Esophagus (tissue), 2 donors: ENCODE data around the gene FIP1L1. TPM values are rescaled to one million over a fixed set of nuclear protein-coding genes. Genes with fewer than 3 reads are reported as not detected.
A peak's percentile ranks its signal among the peaks of the same experiment; 100 is the strongest.
"Not testable (repeated sequence)": the region's sequence is repeated elsewhere in the genome, so short reads cannot be mapped to it uniquely, and the experiment has no call there.

Experiments
- H3K27ac ChIP-seq, 2 donors: one replicate each; pipeline ENCODE4 v1.5.1; 2013; ENCODE audit warnings: low read depth in 2 of 2, mild to moderate bottlenecking in 2 of 2, inconsistent platforms in 1 of 2, low read length in 1 of 2, moderate library complexity in 1 of 2
- H3K27me3 ChIP-seq, 2 donors: one replicate each; pipeline ENCODE4 v1.6.1; 2013; ENCODE audit warnings: low read length in 2 of 2, control low read depth in 1 of 2, mild to moderate bottlenecking in 1 of 2; ENCODE audit not compliant: insufficient read depth in 2 of 2, control insufficient read depth in 1 of 2
- H3K36me3 ChIP-seq, 2 donors: one replicate each; pipeline ENCODE4 v1.6.1; 2013; ENCODE audit warnings: low read length in 1 of 2; ENCODE audit not compliant: control insufficient read depth in 2 of 2, insufficient read depth in 2 of 2
- H3K4me1 ChIP-seq, 2 donors: one replicate each; pipeline ENCODE4 v1.6.1; 2013; ENCODE audit warnings: low read length in 1 of 2; ENCODE audit not compliant: control insufficient read depth in 2 of 2, insufficient read depth in 2 of 2
- H3K4me3 ChIP-seq, 2 donors: one replicate each; pipeline ENCODE4 v1.5.1; 2013; ENCODE audit warnings: low read length in 2 of 2, mild to moderate bottlenecking in 2 of 2, low read depth in 1 of 2, moderate library complexity in 1 of 2
- H3K9me3 ChIP-seq, 2 donors: one replicate each; pipeline ENCODE4 v1.6.1; 2013; ENCODE audit warnings: mild to moderate bottlenecking in 2 of 2, low read depth in 1 of 2, low read length in 1 of 2, moderate library complexity in 1 of 2; ENCODE audit not compliant: control insufficient read depth in 2 of 2, insufficient read depth in 1 of 2
- WGBS, 2 donors: extraction: QIAGEN DNeasy Blood & Tissue Kit; methylation state at CpG; one replicate each; pipeline ENCODE4 v1.1.7; 2013; 5-methylcytosine and 5-hydroxymethylcytosine counted together
- polyA plus RNA-seq, 2 donors: library from polyadenylated mRNA; stranded (reverse); fragments of 200-250 nt; gene quantifications; one replicate each; pipeline ENCODE4 v1.2.3, GENCODE V29; 2013
- donor health status: healthy with polysubstance abuse.
- donor health status: Bipolar disorder and iron deficiency.

Gene FIP1L1
- polyA plus RNA-seq, 2 donors, result 17.8 to 22.3 TPM

- H3K36me3 ChIP-seq, result peaks cover 0 to 7% of the 10 kb centered on the region in 2 donors
- no peaks in the 10 kb centered on the region for H3K9me3 ChIP-seq
- H3K4me3 ChIP-seq, result no peak overlapping the region
- no peaks in the 10 kb centered on the region for H3K27me3 ChIP-seq
- H3K4me1 ChIP-seq, result no peaks in the 10 kb centered on the region
- no peak overlapping the region for H3K27ac ChIP-seq
Observed at GRCh38 chr4:53459548-53459947, 82.1 kb downstream of the FIP1L1 start.

GRCh38 chr4:53461244-53461643 is 83.8 kb downstream of the FIP1L1 start:
- Histone ChIP-seq H3K27me3 (no peaks in the 10 kb centered on the region), H3K4me3 (no peak overlapping the region), H3K4me1 (no peaks in the 10 kb centered on the region), H3K27ac (no peak overlapping the region), H3K9me3 (no peaks in the 10 kb centered on the region), H3K36me3 (peaks cover 0 to 3% of the 10 kb centered on the region in 2 donors)
- 92 to 97% methylated on average over 2 of the region's 2 CpGs for WGBS, 2 donors

GRCh38 chr4:53463340-53463739 is 85.9 kb downstream of the FIP1L1 start:
- Histone ChIP-seq H3K36me3 (peaks cover 0 to 3% of the 10 kb centered on the region in 2 donors), H3K4me3 (no peak overlapping the region), H3K4me1 (no peaks in the 10 kb centered on the region), H3K27ac (no peak overlapping the region), H3K27me3 (no peaks in the 10 kb centered on the region), H3K9me3 (no peaks in the 10 kb centered on the region)
- WGBS, 2 donors, result 71 to 95% methylated on average over 5 of the region's 5 CpGs

- no peaks in the 10 kb centered on the region for H3K9me3 ChIP-seq
- 75 to 85% methylated on average over 2 of the region's 2 CpGs for WGBS, 2 donors
- no peaks in the 10 kb centered on the region for H3K27me3 ChIP-seq
- no peaks in the 10 kb centered on the region for H3K36me3 ChIP-seq
- H3K4me1 ChIP-seq, result no peaks in the 10 kb centered on the region
- H3K27ac ChIP-seq, result no peak overlapping the region
- H3K4me3 ChIP-seq, result no peak overlapping the region
Observed at GRCh38 chr4:53465281-53465680, 87.8 kb downstream of the FIP1L1 start.

GRCh38 chr4:53465891-53466290 is 88.5 kb downstream of the FIP1L1 start:
- Histone ChIP-seq H3K4me3 (no peak overlapping the region), H3K27me3 (no peaks in the 10 kb centered on the region), H3K36me3 (no peaks in the 10 kb centered on the region), H3K4me1 (no peaks in the 10 kb centered on the region), H3K27ac (no peak overlapping the region), H3K9me3 (no peaks in the 10 kb centered on the region)

GRCh38 chr4:53466576-53466975 is 89.1 kb downstream of the FIP1L1 start:
- H3K4me3 ChIP-seq, H3K9me3 ChIP-seq, H3K36me3 ChIP-seq, H3K27me3 ChIP-seq, H3K27ac ChIP-seq, H3K4me1 ChIP-seq: not testable (repeated sequence)
- 98% methylated on average over 6 of the region's 6 CpGs for WGBS, 2 donors

- peaks cover 0 to 3% of the 10 kb centered on the region in 2 donors for H3K36me3 ChIP-seq
- no peaks in the 10 kb centered on the region for H3K9me3 ChIP-seq
- WGBS, 2 donors, result 68 to 70% methylated on average over 10 of the region's 10 CpGs
- H3K4me1 ChIP-seq, result peaks cover 0 to 7% of the 10 kb centered on the region in 2 donors
- peak overlapping the region in 1 of 2 donors; percentile 30 for H3K27ac ChIP-seq
- no peak overlapping the region for H3K4me3 ChIP-seq
- no peaks in the 10 kb centered on the region for H3K27me3 ChIP-seq
Observed at GRCh38 chr4:53476232-53477037, 99.0 kb downstream of the FIP1L1 start.

- H3K36me3 ChIP-seq, result peaks cover 0 to 3% of the 10 kb centered on the region in 2 donors
- peak overlapping the region in 1 of 2 donors; percentile 30 for H3K27ac ChIP-seq
Observed at GRCh38 chr4:53477038-53477565, 99.7 kb downstream of the FIP1L1 start.

GRCh38 chr4:53477636-53478035 is 100.2 kb downstream of the FIP1L1 start:
- Histone ChIP-seq H3K27ac (no peak overlapping the region), H3K4me1 (peaks cover 0 to 7% of the 10 kb centered on the region in 2 donors), H3K9me3 (no peaks in the 10 kb centered on the region), H3K36me3 (peaks cover 0 to 3% of the 10 kb centered on the region in 2 donors), H3K27me3 (no peaks in the 10 kb centered on the region), H3K4me3 (no peak overlapping the region)
- 85% methylated on average over 1 of the region's 1 CpG for WGBS, 2 donors

More at GRCh38 chr4:53477038-53477565, 99.7 kb downstream of the FIP1L1 start:
- no peaks in the 10 kb centered on the region for H3K27me3 ChIP-seq
- H3K4me1 ChIP-seq, result peaks cover 0 to 7% of the 10 kb centered on the region in 2 donors
- H3K9me3 ChIP-seq, result no peaks in the 10 kb centered on the region
- H3K4me3 ChIP-seq, result no peak overlapping the region
- 38 to 64% methylated on average over 5 of the region's 5 CpGs for WGBS, 2 donors
